Naive thymus-derived CD4-positive, alpha-beta T cell (primary cell): ENCODE measurements around the gene EYA2. TPM values are rescaled to one million over a fixed set of nuclear protein-coding genes. Genes with fewer than 3 reads are reported as not detected.

Source experiments
- ATAC-seq: fragments of 150-1000 bp; cut with Tn5 transposase; 2 replicates; pipeline ENCODE4 v1.10.0; 2021; ENCODE audit warnings: mild to moderate bottlenecking, moderate library complexity
- CTCF ChIA-PET: fragments of 350-600 bp; sonication (Branson Sonifier 250); formaldehyde crosslinking; loops from one replicate; lab custom pipeline; 2021; ENCODE audit warnings: antibody characterized with exemption; lab: Charles Lee
- POLR2A ChIA-PET: fragments of 350-600 bp; sonication (Branson Sonifier 250); formaldehyde crosslinking; loops from one replicate; lab custom pipeline; 2021; ENCODE audit warnings: antibody characterized with exemption, inconsistent platforms; lab: Charles Lee
- DNase-seq, 9 donors: peaks; one replicate each; pipeline versions ENCODE4 v3.0.0 to v3.0.0-alpha.2; 2020 to 2022; ENCODE audit warnings: mixed read lengths in 1 of 9
- H3K27ac ChIP-seq: one replicate; pipeline ENCODE4 v1.7.0; 2013; ENCODE audit warnings: mild to moderate bottlenecking, low read depth, low read length, moderate library complexity
- H3K27me3 ChIP-seq, 2 donors: one replicate each; pipeline ENCODE4 v1.7.0; 2013; ENCODE audit warnings: low read length in 2 of 2, mild to moderate bottlenecking in 2 of 2, moderate library complexity in 2 of 2; ENCODE audit not compliant: control insufficient read depth in 2 of 2, insufficient read depth in 2 of 2
- H3K36me3 ChIP-seq, 3 experiments: 1 replicate in 2 of 3; 2 replicates in 1 of 3; pipeline ENCODE4 v1.7.0; 2013; ENCODE audit warnings: low read length in 3 of 3, mild to moderate bottlenecking in 3 of 3, moderate library complexity in 1 of 3; ENCODE audit not compliant: insufficient read depth in 3 of 3, control insufficient read depth in 2 of 3
- H3K4me1 ChIP-seq, 2 donors: one replicate each; pipeline ENCODE4 v1.7.0; 2013; ENCODE audit warnings: low read length in 2 of 2, mild to moderate bottlenecking in 2 of 2, moderate library complexity in 1 of 2; ENCODE audit not compliant: control insufficient read depth in 2 of 2, insufficient read depth in 2 of 2
- H3K4me3 ChIP-seq: 2 replicates; pipeline ENCODE4 v1.7.0; 2013; ENCODE audit warnings: mild to moderate bottlenecking, low read length
- H3K9me3 ChIP-seq, 3 experiments: 1 replicate in 2 of 3; 2 replicates in 1 of 3; pipeline ENCODE4 v1.7.0; 2013; ENCODE audit warnings: low read length in 3 of 3; ENCODE audit not compliant: control insufficient read depth in 2 of 3
- H3K27ac Mint-ChIP-seq, 9 donors: one replicate each; pipeline ENCODE4 v1.8.0; 2020 to 2022; ENCODE audit warnings: mixed read lengths in 9 of 9, mild to moderate bottlenecking in 8 of 9, moderate library complexity in 5 of 9, inconsistent platforms in 2 of 9
- H3K27me3 Mint-ChIP-seq, 5 donors: one replicate each; pipeline ENCODE4 v1.8.0; 2021 to 2022; ENCODE audit warnings: mixed read lengths in 5 of 5, mild to moderate bottlenecking in 1 of 5
- H3K36me3 Mint-ChIP-seq, 5 donors: one replicate each; pipeline ENCODE4 v1.8.0; 2020 to 2022; ENCODE audit warnings: mixed read lengths in 5 of 5, mild to moderate bottlenecking in 3 of 5, inconsistent platforms in 1 of 5
- H3K4me1 Mint-ChIP-seq, 7 donors: one replicate each; pipeline ENCODE4 v1.8.0; 2020 to 2022; ENCODE audit warnings: mixed read lengths in 7 of 7, mild to moderate bottlenecking in 3 of 7, inconsistent platforms in 1 of 7
- H3K4me3 Mint-ChIP-seq, 10 donors: one replicate each; pipeline ENCODE4 v1.8.0; 2020 to 2022; ENCODE audit warnings: mild to moderate bottlenecking in 10 of 10, mixed read lengths in 10 of 10, moderate library complexity in 6 of 10, inconsistent platforms in 2 of 10
- H3K9me3 Mint-ChIP-seq, 11 donors: one replicate each; pipeline ENCODE4 v1.8.0; 2020 to 2022; ENCODE audit warnings: mixed read lengths in 11 of 11, mild to moderate bottlenecking in 4 of 11, inconsistent platforms in 1 of 11, moderate library complexity in 1 of 11
- intact Hi-C, 2 donors: fragments of 100-400 bp; cut with micrococcal nuclease; formaldehyde crosslinking; loops; one replicate each; pipeline ENCODE4 v1.15.1; 2023
- polyA plus RNA-seq, 2 donors: library from polyadenylated mRNA; unstranded; fragments of 300-500 nt; fragmentation: Illumina TruSeq; gene quantifications; one replicate each; pipeline ENCODE4 v1.2.3, GENCODE V29; 2021
- total RNA-seq, 6 experiments: library from RNA in 5 of 6; stranded (reverse) in 5 of 6; gene quantifications; 1 replicate in 5 of 6; 2 replicates in 1 of 6; pipeline ENCODE4 v1.2.3 and lab custom pipeline; 2021 to 2026

Gene EYA2
- total RNA-seq (under 1 TPM in 1 of 5 experiments, not detected in 4; 0.16 TPM), polyA plus RNA-seq (not detected), total RNA-seq (lab: John Stamatoyannopoulos, UW) (not detected)

DNA sequence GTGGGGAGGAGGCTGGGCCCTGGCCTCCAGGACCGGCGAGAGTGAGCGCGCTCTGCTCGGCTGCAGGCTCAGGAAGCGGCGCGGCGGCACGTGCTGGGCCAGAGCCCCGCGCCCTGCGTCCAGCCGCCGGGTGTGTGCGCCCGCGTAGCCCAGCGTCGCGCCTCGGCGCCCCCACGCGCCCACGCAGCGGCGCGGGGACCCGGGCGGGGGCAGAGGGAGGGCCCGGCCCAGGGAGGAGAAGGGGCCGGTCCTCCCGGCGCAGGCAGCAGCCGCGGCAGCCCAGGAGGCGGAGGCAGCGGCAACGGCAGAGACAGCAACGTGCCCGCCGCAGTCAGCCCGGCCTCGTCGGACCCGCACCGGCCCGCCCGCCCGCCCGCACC, at the start of gene EYA2:
EYA2 (plus strand) TSS at position 265 of the 380 bp plus-strand sequence. CDS start 95,168 bp downstream, outside the sequence.
- ChIA-PET CTCF (no interaction called here), POLR2A (no interaction called here)
- no peak within 1 kb of the TSS for H3K27ac ChIP-seq
- no peaks in the 10 kb centered on the region for H3K27me3 ChIP-seq
- no peaks in the 10 kb centered on the region for H3K36me3 ChIP-seq
- peaks cover 0 to 11% (median 3%) of the 10 kb centered on the region in 11 donors for H3K9me3 Mint-ChIP-seq
- no peaks in the 10 kb centered on the region for H3K4me1 ChIP-seq
- peaks cover 0 to 1% (median 0%) of the 10 kb centered on the region in 7 donors for H3K4me1 Mint-ChIP-seq
- H3K27ac Mint-ChIP-seq, result no peak within 1 kb of the TSS
- peaks cover 0 to 4% (median 0%) of the 10 kb centered on the region in 5 donors for H3K36me3 Mint-ChIP-seq
- no peaks in the 10 kb centered on the region for H3K9me3 ChIP-seq
- intact Hi-C loops, result no loop called here
- no peak within 1 kb of the TSS for H3K4me3 ChIP-seq
- no peak for DNase-seq
- H3K27me3 Mint-ChIP-seq, result peaks cover 51 to 82% (median 79%) of the 10 kb centered on the region in 5 donors
- no peak for ATAC-seq
- no peak within 1 kb of the TSS for H3K4me3 Mint-ChIP-seq

- no peak overlapping the region for H3K27ac ChIP-seq
- no peaks in the 10 kb centered on the region for H3K27me3 ChIP-seq
- DNase-seq (no peak), ATAC-seq (no peak)
- no peak overlapping the region for H3K4me3 ChIP-seq
- H3K9me3 ChIP-seq, result no peaks in the 10 kb centered on the region
- Mint-ChIP-seq H3K27me3 (peaks cover 14 to 31% (median 22%) of the 10 kb centered on the region in 5 donors), H3K36me3 (no peaks in the 10 kb centered on the region), H3K27ac (no peak overlapping the region), H3K4me1 (no peaks in the 10 kb centered on the region), H3K9me3 (peaks cover 0 to 11% (median 5%) of the 10 kb centered on the region in 11 donors), H3K4me3 (no peak overlapping the region)
- no peaks in the 10 kb centered on the region for H3K4me1 ChIP-seq
- intact Hi-C loops, result no loop called here
- CTCF ChIA-PET, result no interaction called here
- H3K36me3 ChIP-seq, result no peaks in the 10 kb centered on the region
- POLR2A ChIA-PET, result no interaction called here
These were observed 49.7 kb upstream of the EYA2 start for GRCh38 chr20:46844965-46845364.

DNA sequence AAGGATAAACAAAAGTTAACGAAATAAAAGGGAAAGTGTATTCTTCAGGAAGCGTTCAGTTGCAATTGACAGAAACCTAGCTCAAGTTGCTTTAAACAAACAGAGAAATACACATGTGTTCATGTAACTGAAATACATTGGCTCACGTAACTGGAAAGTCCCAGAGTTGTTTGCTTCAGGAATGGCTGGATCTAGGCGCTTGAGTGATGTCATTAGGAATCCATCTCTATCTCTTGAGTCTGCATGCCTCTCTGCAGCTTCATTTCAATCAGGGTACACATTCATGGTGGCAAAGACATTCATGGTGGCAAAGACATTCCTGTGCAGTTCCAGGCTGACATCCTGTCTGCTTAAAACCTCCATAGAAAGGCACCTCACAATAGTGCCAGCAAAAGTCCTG, 45.4 kb upstream of the EYA2 start:
- no peaks in the 10 kb centered on the region for H3K9me3 ChIP-seq
- H3K4me1 Mint-ChIP-seq, result no peaks in the 10 kb centered on the region
- ATAC-seq (no peak), DNase-seq (no peak)
- ChIA-PET CTCF (no interaction called here), POLR2A (no interaction called here)
- no peaks in the 10 kb centered on the region for H3K36me3 ChIP-seq
- H3K4me3 Mint-ChIP-seq, result no peak overlapping the region
- H3K4me1 ChIP-seq, result no peaks in the 10 kb centered on the region
- no peaks in the 10 kb centered on the region for H3K27me3 ChIP-seq
- no peak overlapping the region for H3K27ac ChIP-seq
- no peak overlapping the region for H3K4me3 ChIP-seq
- H3K27me3 Mint-ChIP-seq, result peaks cover 6 to 52% (median 27%) of the 10 kb centered on the region in 5 donors
- H3K9me3 Mint-ChIP-seq, result peaks cover 0 to 14% (median 7%) of the 10 kb centered on the region in 11 donors
- peaks cover 0 to 3% (median 0%) of the 10 kb centered on the region in 5 donors for H3K36me3 Mint-ChIP-seq
- intact Hi-C loops, result no loop called here
- H3K27ac Mint-ChIP-seq, result no peak overlapping the region

- ATAC-seq (no peak), DNase-seq (no peak)
- peaks cover 0 to 3% (median 0%) of the 10 kb centered on the region in 5 donors for H3K36me3 Mint-ChIP-seq
- CTCF ChIA-PET, result no interaction called here
- no peaks in the 10 kb centered on the region for H3K4me1 ChIP-seq
- no peak overlapping the region for H3K27ac ChIP-seq
- H3K36me3 ChIP-seq, result no peaks in the 10 kb centered on the region
- peaks cover 0 to 14% (median 7%) of the 10 kb centered on the region in 11 donors for H3K9me3 Mint-ChIP-seq
- H3K27me3 ChIP-seq, result no peaks in the 10 kb centered on the region
- intact Hi-C loops, result no loop called here
- H3K27me3 Mint-ChIP-seq, result peaks cover 6 to 48% (median 23%) of the 10 kb centered on the region in 5 donors
- H3K9me3 ChIP-seq, result no peaks in the 10 kb centered on the region
- H3K4me1 Mint-ChIP-seq, result no peaks in the 10 kb centered on the region
- no peak overlapping the region for H3K4me3 Mint-ChIP-seq
- POLR2A ChIA-PET, result no interaction called here
- H3K4me3 ChIP-seq, result no peak overlapping the region
- no peak overlapping the region for H3K27ac Mint-ChIP-seq
These were observed 44.9 kb upstream of the EYA2 start for GRCh38 chr20:46849751-46850150.

- Mint-ChIP-seq H3K4me1 (no peaks in the 10 kb centered on the region), H3K4me3 (no peak overlapping the region), H3K9me3 (peaks cover 0 to 14% (median 7%) of the 10 kb centered on the region in 11 donors), H3K36me3 (peaks cover 0 to 3% (median 0%) of the 10 kb centered on the region in 5 donors), H3K27ac (no peak overlapping the region), H3K27me3 (peaks cover 6 to 46% (median 23%) of the 10 kb centered on the region in 5 donors)
- no peaks in the 10 kb centered on the region for H3K27me3 ChIP-seq
- H3K36me3 ChIP-seq, result no peaks in the 10 kb centered on the region
- CTCF ChIA-PET, result no interaction called here
- intact Hi-C loops, result no loop called here
- POLR2A ChIA-PET, result no interaction called here
- H3K9me3 ChIP-seq, result no peaks in the 10 kb centered on the region
- no peak overlapping the region for H3K27ac ChIP-seq
- H3K4me1 ChIP-seq, result no peaks in the 10 kb centered on the region
- DNase-seq (no peak), ATAC-seq (no peak)
- H3K4me3 ChIP-seq, result no peak overlapping the region
These were observed 44.2 kb upstream of the EYA2 start for GRCh38 chr20:46850416-46850815.

DNA sequence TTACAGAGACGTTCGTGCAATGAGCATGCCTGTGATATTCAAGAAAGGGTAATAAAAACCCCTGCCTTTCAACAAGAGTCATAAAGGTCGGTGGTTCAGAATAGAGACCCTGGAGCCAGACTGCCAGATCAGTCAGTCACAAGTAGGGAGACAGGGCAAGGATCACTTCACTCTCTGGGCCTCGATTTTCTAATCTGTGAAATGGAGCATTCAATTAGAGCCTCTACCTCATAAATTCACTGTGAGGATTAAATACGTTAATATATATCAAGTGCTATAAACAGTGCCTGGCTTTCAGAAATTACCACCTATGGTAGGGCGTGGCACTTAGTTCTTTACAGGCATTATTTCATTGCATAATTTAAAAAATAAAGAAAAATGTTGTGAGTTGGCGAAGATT, 43.7 kb upstream of the EYA2 start:
- ChIA-PET CTCF (no interaction called here), POLR2A (no interaction called here)
- ATAC-seq, result no peak
- Histone ChIP-seq H3K4me3 (no peak overlapping the region), H3K27me3 (no peaks in the 10 kb centered on the region), H3K4me1 (no peaks in the 10 kb centered on the region), H3K9me3 (no peaks in the 10 kb centered on the region), H3K36me3 (no peaks in the 10 kb centered on the region), H3K27ac (no peak overlapping the region)
- H3K27ac Mint-ChIP-seq, result no peak overlapping the region
- H3K27me3 Mint-ChIP-seq, result peaks cover 6 to 45% (median 22%) of the 10 kb centered on the region in 5 donors
- peaks cover 0 to 12% (median 6%) of the 10 kb centered on the region in 11 donors for H3K9me3 Mint-ChIP-seq
- H3K4me1 Mint-ChIP-seq, result no peaks in the 10 kb centered on the region
- DNase-seq, result no peak
- intact Hi-C loops, result no loop called here
- no peak overlapping the region for H3K4me3 Mint-ChIP-seq
- peaks cover 0 to 3% (median 0%) of the 10 kb centered on the region in 5 donors for H3K36me3 Mint-ChIP-seq

- H3K36me3 ChIP-seq, result no peaks in the 10 kb centered on the region
- Mint-ChIP-seq H3K27ac (no peak overlapping the region), H3K36me3 (peaks cover 0 to 3% (median 0%) of the 10 kb centered on the region in 5 donors), H3K4me1 (no peaks in the 10 kb centered on the region), H3K4me3 (no peak overlapping the region), H3K27me3 (peaks cover 6 to 40% (median 22%) of the 10 kb centered on the region in 5 donors), H3K9me3 (peaks cover 0 to 9% (median 6%) of the 10 kb centered on the region in 11 donors)
- no peak for ATAC-seq
- no peak overlapping the region for H3K4me3 ChIP-seq
- H3K9me3 ChIP-seq, result no peaks in the 10 kb centered on the region
- ChIA-PET CTCF (no interaction called here), POLR2A (no interaction called here)
- intact Hi-C loops, result no loop called here
- DNase-seq, result no peak
- H3K27me3 ChIP-seq, result no peaks in the 10 kb centered on the region
- H3K4me1 ChIP-seq, result no peaks in the 10 kb centered on the region
- no peak overlapping the region for H3K27ac ChIP-seq
These were observed 42.9 kb upstream of the EYA2 start for GRCh38 chr20:46851746-46852145.
